K562 (cell line): ENCODE measurements around the gene NFE2. TPM values are rescaled to one million over a fixed set of nuclear protein-coding genes. Genes with fewer than 3 reads are reported as not detected.

ENCODE experiments used
- CREB3 ChIP-seq: fragments of 450-650 bp; conservative IDR thresholded peaks from 2 replicates; pipeline ENCODE4 v1.6.1; 2016; ENCODE audit warnings: missing genetic modification characterization, low read depth, mild to moderate bottlenecking, missing compliant biosample characterization, moderate library complexity
- ELF2 ChIP-seq: fragments of 250-450 bp; sonication (Bioruptor Pico); IDR thresholded peaks from 2 replicates; pipeline ENCODE4 v1.5.0; 2021; ENCODE audit warnings: mild to moderate bottlenecking
- FIP1L1 ChIP-seq: fragments of 200-400 bp; formaldehyde crosslinking; IDR thresholded peaks from 2 replicates; pipeline ENCODE4 v1.6.1; 2018; ENCODE audit warnings: mild to moderate bottlenecking, low read depth, low read length; ENCODE audit not compliant: poor library complexity, severe bottlenecking
- GTF2E2 ChIP-seq: fragments of 200-800 bp; sonication (Bioruptor generic); IDR thresholded peaks from 2 replicates; pipeline ENCODE4 v1.6.1; 2016; ENCODE audit warnings: missing genetic modification characterization, missing compliant biosample characterization
- HDAC8 ChIP-seq: fragments of 450-650 bp; IDR thresholded peaks from 2 replicates; pipeline ENCODE4 v1.6.1; 2016; ENCODE audit warnings: mild to moderate bottlenecking, missing genetic modification characterization, moderate library complexity, missing compliant biosample characterization
- PTTG1 ChIP-seq: fragments of 450-650 bp; IDR thresholded peaks from 2 replicates; pipeline ENCODE4 v1.6.1; 2016; ENCODE audit warnings: low read depth, mild to moderate bottlenecking, missing genetic modification characterization, missing compliant biosample characterization
- RB1 ChIP-seq: fragments of 450-650 bp; IDR thresholded peaks from 2 replicates; pipeline ENCODE4 v1.6.1; 2017; ENCODE audit warnings: low read depth, mild to moderate bottlenecking
- TRIM28 ChIP-seq: fragments of 450-650 bp; IDR thresholded peaks from 2 replicates; pipeline ENCODE4 v1.6.1; 2017
- ZC3H11A ChIP-seq: IDR thresholded peaks from 2 replicates; pipeline ENCODE4 v1.6.1; 2012; ENCODE audit warnings: low read depth, low read length, improper control_type of control experiment
- ZNF134 ChIP-seq: fragments of 250-450 bp; sonication (Bioruptor Pico); conservative IDR thresholded peaks from 2 replicates; pipeline ENCODE4 v1.4.0; 2020
- ZNF165 ChIP-seq: fragments of 250-450 bp; sonication (Bioruptor Pico); IDR thresholded peaks from 2 replicates; pipeline ENCODE4 v1.4.0; 2020; ENCODE audit warnings: borderline replicate concordance
- ZNF354B ChIP-seq: fragments of 250-450 bp; sonication (Bioruptor Pico); IDR thresholded peaks from 2 replicates; pipeline ENCODE4 v1.4.0; 2020
- polyA plus RNA-seq, 8 experiments: library from polyadenylated mRNA; depleted of rRNA in 4 of 8; stranded (reverse) in 5 of 8; unstranded in 3 of 8; fragments of >200 nt; fragmentation: Nextera tagmentation in 2 of 8; fragmentation: Illumina TruSeq in 1 of 8; extraction: Ambion mirVana in 2 of 8; extraction: Trizol in 1 of 8; gene quantifications; 2 replicates each; pipeline versions ENCODE4 v1.2.1 to v1.2.3, GENCODE V29; 2011 to 2014; ENCODE audit warnings: inconsistent platforms in 1 of 8, missing spikeins in 1 of 8
- total RNA-seq, 7 experiments: library from RNA; depleted of rRNA in 6 of 7; stranded (reverse); fragments of >200 nt in 6 of 7; fragmentation: Illumina TruSeq in 2 of 7; extraction: Trizol in 2 of 7; gene quantifications; 2 replicates each; pipeline versions ENCODE4 v1.2.1 to v1.2.3, GENCODE V29; 2011 to 2021; ENCODE audit warnings: low replicate concordance in 1 of 7
- TF ChIP-seq, protein P1 (sequence below): IDR thresholded peaks from 3 replicates; pipeline ENCODE4 v1.6.1; 2011; ENCODE audit warnings: borderline replicate concordance, mild to moderate bottlenecking, moderate library complexity; ENCODE audit not compliant: insufficient read length; ENCODE audit errors: extremely low read depth
- TF ChIP-seq, protein P2 (sequence below): IDR thresholded peaks from 2 replicates; pipeline ENCODE4 v1.6.1; 2012; ENCODE audit warnings: low read depth, low read length, improper control_type of control experiment, borderline replicate concordance
- TF ChIP-seq, protein P3 (sequence below): fragments of 450-650 bp; formaldehyde crosslinking; IDR thresholded peaks from 2 replicates; pipeline ENCODE4 v1.4.0; 2020; ENCODE audit warnings: mild to moderate bottlenecking, moderate library complexity
- TF ChIP-seq, protein P4 (sequence below): sonication (generic); formaldehyde crosslinking; IDR thresholded peaks from 2 replicates; pipeline ENCODE4 v1.8.1; 2023; ENCODE audit warnings: mild to moderate bottlenecking, missing genetic modification reagents, moderate library complexity

NFE2 gene
- total and polyA plus RNA-seq, 9 of the 15 experiments (the other 6 are each of a cell fraction or from before 2014, with no cell fraction given), result 12.3 to 282 (median 208) TPM

- TF ChIP-seq, protein P1, sequence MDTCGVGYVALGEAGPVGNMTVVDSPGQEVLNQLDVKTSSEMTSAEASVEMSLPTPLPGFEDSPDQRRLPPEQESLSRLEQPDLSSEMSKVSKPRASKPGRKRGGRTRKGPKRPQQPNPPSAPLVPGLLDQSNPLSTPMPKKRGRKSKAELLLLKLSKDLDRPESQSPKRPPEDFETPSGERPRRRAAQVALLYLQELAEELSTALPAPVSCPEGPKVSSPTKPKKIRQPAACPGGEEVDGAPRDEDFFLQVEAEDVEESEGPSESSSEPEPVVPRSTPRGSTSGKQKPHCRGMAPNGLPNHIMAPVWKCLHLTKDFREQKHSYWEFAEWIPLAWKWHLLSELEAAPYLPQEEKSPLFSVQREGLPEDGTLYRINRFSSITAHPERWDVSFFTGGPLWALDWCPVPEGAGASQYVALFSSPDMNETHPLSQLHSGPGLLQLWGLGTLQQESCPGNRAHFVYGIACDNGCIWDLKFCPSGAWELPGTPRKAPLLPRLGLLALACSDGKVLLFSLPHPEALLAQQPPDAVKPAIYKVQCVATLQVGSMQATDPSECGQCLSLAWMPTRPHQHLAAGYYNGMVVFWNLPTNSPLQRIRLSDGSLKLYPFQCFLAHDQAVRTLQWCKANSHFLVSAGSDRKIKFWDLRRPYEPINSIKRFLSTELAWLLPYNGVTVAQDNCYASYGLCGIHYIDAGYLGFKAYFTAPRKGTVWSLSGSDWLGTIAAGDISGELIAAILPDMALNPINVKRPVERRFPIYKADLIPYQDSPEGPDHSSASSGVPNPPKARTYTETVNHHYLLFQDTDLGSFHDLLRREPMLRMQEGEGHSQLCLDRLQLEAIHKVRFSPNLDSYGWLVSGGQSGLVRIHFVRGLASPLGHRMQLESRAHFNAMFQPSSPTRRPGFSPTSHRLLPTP, result no peak
- TF ChIP-seq ZNF354B (CRISPR knock-in tag) (no peak), PTTG1 (tag) (no peak), CREB3 (tag) (no peak), FIP1L1 (no peak), ZC3H11A (no peak), HDAC8 (tag) (no peak), GTF2E2 (tag) (no peak), RB1 (no peak), ELF2 (CRISPR knock-in tag) (peak; percentile 8; the same call in 1 of the 2 replicates), TRIM28 (no peak), ZNF134 (CRISPR knock-in tag) (no peak), ZNF165 (no peak)
- TF ChIP-seq, protein P2, sequence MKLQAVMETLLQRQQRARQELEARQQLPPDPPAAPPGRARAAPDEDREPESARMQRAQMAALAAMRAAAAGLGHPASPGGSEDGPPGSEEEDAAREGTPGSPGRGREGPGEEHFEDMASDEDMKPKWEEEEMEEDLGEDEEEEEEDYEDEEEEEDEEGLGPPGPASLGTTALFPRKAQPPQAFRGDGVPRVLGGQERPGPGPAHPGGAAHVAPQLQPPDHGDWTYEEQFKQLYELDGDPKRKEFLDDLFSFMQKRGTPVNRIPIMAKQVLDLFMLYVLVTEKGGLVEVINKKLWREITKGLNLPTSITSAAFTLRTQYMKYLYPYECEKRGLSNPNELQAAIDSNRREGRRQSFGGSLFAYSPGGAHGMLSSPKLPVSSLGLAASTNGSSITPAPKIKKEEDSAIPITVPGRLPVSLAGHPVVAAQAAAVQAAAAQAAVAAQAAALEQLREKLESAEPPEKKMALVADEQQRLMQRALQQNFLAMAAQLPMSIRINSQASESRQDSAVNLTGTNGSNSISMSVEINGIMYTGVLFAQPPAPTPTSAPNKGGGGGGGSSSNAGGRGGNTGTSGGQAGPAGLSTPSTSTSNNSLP, result no peak
- TF ChIP-seq, protein P3, sequence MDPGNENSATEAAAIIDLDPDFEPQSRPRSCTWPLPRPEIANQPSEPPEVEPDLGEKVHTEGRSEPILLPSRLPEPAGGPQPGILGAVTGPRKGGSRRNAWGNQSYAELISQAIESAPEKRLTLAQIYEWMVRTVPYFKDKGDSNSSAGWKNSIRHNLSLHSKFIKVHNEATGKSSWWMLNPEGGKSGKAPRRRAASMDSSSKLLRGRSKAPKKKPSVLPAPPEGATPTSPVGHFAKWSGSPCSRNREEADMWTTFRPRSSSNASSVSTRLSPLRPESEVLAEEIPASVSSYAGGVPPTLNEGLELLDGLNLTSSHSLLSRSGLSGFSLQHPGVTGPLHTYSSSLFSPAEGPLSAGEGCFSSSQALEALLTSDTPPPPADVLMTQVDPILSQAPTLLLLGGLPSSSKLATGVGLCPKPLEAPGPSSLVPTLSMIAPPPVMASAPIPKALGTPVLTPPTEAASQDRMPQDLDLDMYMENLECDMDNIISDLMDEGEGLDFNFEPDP (CRISPR knock-in tag), result 0 out of 2 replicates have a peak, but pooled peaks have one; percentile 16
- TF ChIP-seq, protein P4, sequence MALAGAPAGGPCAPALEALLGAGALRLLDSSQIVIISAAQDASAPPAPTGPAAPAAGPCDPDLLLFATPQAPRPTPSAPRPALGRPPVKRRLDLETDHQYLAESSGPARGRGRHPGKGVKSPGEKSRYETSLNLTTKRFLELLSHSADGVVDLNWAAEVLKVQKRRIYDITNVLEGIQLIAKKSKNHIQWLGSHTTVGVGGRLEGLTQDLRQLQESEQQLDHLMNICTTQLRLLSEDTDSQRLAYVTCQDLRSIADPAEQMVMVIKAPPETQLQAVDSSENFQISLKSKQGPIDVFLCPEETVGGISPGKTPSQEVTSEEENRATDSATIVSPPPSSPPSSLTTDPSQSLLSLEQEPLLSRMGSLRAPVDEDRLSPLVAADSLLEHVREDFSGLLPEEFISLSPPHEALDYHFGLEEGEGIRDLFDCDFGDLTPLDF, result peak; percentile 70; the same call in 1 of the 2 replicates
These were observed 13.3 kb downstream of the NFE2 start (continued) for GRCh38 chr12:54287261-54288157.
